Muscle layer of colon (tissue), 2 donors: Measurements from ENCODE around the gene HMX3.

ENCODE experiments used
- H3K27ac ChIP-seq: one replicate; pipeline ENCODE4 v1.7.0; 2013; ENCODE audit warnings: low read depth, mild to moderate bottlenecking, low read length, moderate library complexity
- H3K27me3 ChIP-seq, 2 donors: one replicate each; pipeline ENCODE4 v1.7.0; 2013; ENCODE audit warnings: low read length in 2 of 2, mild to moderate bottlenecking in 2 of 2; ENCODE audit not compliant: insufficient read depth in 2 of 2, control insufficient read depth in 1 of 2
- H3K36me3 ChIP-seq: one replicate; pipeline ENCODE4 v1.7.0; 2013; ENCODE audit warnings: mild to moderate bottlenecking, low read length; ENCODE audit not compliant: insufficient read depth
- H3K4me1 ChIP-seq: one replicate; pipeline ENCODE4 v1.7.0; 2013; ENCODE audit warnings: mild to moderate bottlenecking, low read length; ENCODE audit not compliant: insufficient read depth
- H3K4me3 ChIP-seq, 2 donors: one replicate each; pipeline ENCODE4 v1.7.0; 2013; ENCODE audit warnings: low read length in 2 of 2, low read depth in 1 of 2, mild to moderate bottlenecking in 1 of 2, moderate library complexity in 1 of 2
- H3K9ac ChIP-seq: one replicate; pipeline ENCODE4 v1.7.0; 2013; ENCODE audit warnings: low read length
- H3K9me3 ChIP-seq: one replicate; pipeline ENCODE4 v1.7.0; 2013; ENCODE audit warnings: mild to moderate bottlenecking, low read length
- donor health status: abdominal sarcoma.
- donor health status: Adenocarcinoma of cecum.

HMX3 gene

DNA sequence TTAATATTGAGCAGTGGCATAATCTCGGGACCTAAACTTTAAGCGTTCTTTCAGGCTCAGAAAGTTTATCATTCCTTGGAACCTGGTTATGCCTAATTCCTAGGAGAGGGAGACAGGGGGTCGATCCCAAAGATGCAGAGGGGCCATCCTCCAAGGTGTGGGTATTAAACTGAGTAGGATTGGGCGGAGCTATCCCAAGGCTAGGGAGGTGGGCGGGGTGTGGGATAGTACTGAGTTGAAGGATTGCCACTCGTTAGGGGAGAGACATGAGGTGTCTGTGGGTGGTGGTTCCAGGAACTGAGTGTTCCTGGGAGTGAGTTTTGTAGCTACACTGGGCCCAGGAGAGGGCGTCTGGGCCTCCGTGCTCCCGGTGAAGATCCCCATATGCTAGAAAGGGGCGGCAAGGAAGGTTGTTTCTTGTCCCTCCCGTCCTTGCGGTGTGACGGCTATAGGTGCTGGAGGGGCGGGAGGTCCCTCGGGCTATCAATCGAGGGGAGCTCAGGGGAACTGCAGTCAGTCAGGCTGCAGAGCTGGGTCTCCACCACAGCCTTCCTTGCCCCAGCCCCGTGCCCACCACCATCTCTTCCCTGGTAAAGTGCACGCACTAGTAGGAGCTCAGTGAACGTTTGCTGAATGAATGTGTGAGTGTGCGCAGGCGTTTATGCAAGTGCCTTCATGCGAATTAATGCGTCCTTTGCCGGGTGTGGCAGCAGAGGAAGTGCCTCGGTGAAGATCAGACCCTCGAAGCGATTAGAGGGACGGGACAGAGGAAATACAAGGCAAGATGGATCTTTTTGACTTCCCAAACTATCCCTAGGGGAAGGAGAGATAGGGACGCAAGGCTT, 9.1 kb downstream of the HMX3 start:
- Histone ChIP-seq H3K9me3 (no peaks in the 10 kb centered on the region), H3K9ac (no peak overlapping the region), H3K4me1 (peaks cover 3% of the 10 kb centered on the region), H3K27ac (no peak overlapping the region), H3K36me3 (no peaks in the 10 kb centered on the region), H3K4me3 (no peak overlapping the region), H3K27me3 (peaks cover 88 to 99% of the 10 kb centered on the region in 2 donors)

DNA sequence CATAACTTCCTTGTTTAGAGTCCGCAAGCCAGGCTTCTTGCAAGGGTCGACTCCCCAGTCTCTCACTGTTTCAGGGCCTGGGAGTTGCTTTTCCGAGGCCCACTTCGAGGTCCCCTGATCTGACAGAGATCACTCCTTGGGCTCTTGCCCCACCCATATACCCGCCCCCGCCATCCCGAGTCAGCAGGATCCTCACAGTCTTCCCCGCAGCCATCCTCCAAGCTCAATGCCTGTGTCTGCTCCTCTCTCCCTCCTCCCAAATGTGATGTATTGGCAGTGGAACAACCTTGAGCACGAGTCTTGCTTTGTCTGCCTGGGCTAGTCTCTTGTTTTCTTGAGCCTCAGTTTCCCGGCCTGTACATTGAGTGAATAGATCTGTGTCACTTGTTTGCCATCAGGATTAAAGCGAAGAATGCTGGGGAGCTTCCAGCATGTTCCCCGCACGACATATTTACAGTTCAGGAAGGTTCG, 9.8 kb downstream of the HMX3 start:
- Histone ChIP-seq H3K4me3 (no peak overlapping the region), H3K36me3 (no peaks in the 10 kb centered on the region), H3K4me1 (peaks cover 8% of the 10 kb centered on the region), H3K9ac (no peak overlapping the region), H3K9me3 (no peaks in the 10 kb centered on the region), H3K27me3 (peaks cover 88 to 99% of the 10 kb centered on the region in 2 donors), H3K27ac (no peak overlapping the region)

DNA sequence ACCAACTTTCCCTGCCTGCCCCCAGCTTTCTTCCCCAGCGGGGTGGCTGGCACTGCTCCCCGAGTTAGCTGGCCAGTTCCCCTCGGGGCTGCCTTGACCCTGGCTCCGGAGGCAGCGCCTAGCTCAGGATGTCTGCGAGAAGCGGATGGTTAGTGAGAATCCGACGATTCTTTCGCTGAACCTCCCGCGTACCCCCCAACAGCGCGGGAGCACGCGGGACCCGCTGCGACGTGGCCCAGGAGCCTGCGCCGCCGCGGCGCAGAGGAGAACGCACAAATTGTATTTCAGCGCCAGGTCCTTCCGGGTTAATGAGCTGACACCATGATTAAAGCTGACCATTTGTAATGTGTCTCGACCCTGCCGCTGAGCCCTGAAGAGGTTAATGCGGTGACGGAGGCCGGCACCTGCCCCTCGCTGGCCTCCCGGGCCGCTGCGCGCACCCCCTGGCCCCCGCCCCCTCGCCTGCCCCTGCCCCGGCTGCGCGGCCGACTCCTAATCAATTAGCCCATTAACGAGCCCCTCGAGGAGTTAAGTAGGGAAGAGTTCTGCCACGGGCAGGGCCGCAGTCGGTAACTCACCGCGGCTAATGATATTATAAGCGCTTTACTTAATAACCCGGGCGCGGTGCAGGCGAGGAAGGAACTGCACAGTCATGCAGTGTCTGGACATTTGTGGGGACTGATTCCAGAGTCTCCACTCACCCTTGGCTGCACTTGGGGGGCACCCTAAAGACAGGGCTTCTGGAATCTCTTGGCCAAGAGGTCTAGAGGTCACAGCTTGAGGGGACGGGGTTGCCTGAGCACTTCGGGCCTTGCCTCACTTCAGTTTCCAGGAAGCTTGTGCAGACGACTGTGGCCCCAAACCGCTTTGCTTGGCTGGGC, 10.5 kb downstream of the HMX3 start:
- Histone ChIP-seq H3K9ac (no peak overlapping the region), H3K27me3 (peaks cover 88 to 99% of the 10 kb centered on the region in 2 donors), H3K36me3 (no peaks in the 10 kb centered on the region), H3K9me3 (no peaks in the 10 kb centered on the region), H3K4me1 (peaks cover 8% of the 10 kb centered on the region), H3K27ac (no peak overlapping the region), H3K4me3 (no peak overlapping the region)

DNA sequence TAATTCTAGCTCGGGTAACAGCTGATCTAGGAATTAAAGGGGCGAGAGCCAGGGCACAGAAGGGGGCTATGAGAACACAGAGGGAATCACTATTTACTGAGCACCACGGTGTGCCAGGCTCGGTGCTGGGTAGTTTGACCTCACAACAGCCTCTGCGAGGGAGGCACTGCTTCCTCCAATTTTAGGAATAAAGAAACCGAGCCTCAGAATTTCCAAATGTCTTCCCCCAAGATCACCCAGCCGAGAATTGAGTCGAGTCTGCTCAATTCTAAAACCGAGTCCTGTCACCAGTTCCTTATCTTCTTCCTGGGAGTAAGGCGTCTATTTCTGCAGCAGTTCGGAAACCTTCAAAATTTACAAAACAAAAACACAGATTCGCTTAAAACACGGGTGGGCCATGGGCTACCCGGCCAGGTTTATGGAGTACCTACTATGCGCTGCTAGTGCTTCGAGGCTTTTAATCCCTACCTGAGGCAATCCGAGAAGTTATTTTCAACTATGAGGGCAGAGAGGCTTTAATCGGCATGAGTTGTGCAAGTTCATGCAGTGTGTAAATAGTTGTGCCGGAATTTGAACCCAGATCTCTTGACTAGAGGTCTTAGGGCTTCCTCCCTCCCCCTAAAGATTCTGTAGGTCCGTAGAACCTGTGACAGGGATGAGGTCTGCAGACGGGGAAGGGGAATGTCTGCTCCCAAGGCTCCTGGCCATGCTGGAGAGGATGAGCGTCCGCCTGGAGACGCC, 11.3 kb downstream of the HMX3 start:
- Histone ChIP-seq H3K4me1 (peaks cover 8% of the 10 kb centered on the region), H3K9ac (no peak overlapping the region), H3K27me3 (peaks cover 88 to 97% of the 10 kb centered on the region in 2 donors), H3K36me3 (no peaks in the 10 kb centered on the region), H3K27ac (no peak overlapping the region), H3K9me3 (no peaks in the 10 kb centered on the region), H3K4me3 (no peak overlapping the region)

DNA sequence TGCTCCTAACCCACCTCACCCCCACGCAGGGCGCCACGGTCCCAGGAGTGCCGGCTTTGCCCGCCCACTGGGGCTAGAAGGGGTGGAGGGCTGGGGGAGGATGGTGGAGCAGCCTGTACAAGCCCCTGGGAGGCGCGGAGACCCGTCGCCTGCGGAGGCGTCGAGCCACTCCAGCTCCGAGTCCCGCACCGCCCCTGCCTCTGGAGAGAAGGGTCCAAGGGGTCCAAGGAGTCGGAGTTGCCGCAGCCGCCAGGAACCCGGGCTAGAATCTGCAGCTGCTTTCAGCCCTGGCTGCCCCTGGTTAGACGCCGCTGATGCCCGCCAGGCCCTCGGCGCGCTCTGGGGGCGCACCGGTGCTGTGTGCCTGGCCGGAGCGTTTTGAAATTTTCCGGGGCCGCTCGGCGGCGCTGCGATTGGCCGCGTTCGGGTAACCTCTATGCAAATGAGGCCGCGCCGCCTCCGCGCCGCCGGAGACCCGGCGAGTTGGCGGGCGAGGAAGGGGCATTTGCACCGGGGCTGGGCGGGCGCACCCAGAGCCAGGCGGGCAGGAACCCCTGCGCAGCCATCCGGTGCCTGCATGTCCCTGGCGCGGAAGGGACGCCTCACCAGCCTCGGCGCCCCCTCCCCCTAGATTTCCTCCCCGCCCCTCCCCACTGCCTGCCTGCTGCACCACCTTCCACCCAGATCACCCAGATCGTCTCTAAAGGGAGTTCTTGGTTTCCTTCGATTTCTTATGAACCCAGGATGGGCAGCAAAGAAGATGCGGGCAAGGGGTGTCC, 12.1 kb downstream of the HMX3 start, which contains the start of gene HMX2:
HMX2 (plus strand) TSS at position 502 of the 779 bp plus-strand sequence; CDS start at position 745, 243 bp downstream.
- Histone ChIP-seq H3K9me3 (no peaks in the 10 kb centered on the region), H3K36me3 (no peaks in the 10 kb centered on the region), H3K4me3 (no peak within 1 kb of the TSS), H3K27me3 (peaks cover 89 to 97% of the 10 kb centered on the region in 2 donors), H3K4me1 (peaks cover 8% of the 10 kb centered on the region), H3K27ac (no peak within 1 kb of the TSS), H3K9ac (no peak within 1 kb of the TSS)

DNA sequence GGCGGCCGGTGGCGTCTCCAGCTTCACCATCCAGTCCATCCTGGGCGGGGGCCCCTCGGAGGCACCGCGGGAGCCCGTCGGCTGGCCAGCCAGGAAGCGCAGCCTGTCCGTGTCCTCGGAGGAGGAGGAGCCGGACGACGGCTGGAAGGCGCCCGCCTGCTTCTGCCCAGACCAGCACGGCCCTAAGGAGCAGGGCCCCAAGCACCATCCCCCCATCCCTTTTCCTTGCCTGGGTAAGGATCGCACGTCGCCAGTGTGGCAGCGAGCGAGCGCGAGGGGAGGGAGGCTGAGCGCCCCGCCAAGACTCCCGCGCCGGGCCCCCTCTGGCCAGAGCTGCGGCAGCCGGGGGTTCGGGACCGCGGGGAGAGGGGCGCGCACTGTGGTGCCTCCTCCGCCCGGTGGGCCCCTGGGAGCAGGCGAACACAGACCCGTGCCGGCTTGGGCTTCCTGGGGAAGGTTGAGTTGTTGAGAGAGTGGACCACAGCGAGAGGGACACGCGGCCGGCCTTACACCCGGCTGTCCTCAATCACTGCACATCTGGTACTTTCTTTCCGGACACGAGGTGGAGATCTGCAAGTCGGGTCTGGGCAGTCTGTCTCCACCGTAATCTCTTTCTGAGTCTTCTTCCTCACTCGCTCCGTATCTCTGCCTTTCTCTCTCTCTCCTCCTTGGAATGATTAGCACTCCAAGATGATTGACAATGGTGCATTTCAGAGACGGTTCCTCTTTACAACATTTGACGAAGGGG, 12.8 kb downstream of the HMX3 start:
- Histone ChIP-seq H3K9ac (no peak overlapping the region), H3K27ac (no peak overlapping the region), H3K4me1 (peaks cover 11% of the 10 kb centered on the region), H3K4me3 (no peak overlapping the region), H3K9me3 (no peaks in the 10 kb centered on the region), H3K27me3 (peaks cover 88 to 97% of the 10 kb centered on the region in 2 donors), H3K36me3 (no peaks in the 10 kb centered on the region)

DNA sequence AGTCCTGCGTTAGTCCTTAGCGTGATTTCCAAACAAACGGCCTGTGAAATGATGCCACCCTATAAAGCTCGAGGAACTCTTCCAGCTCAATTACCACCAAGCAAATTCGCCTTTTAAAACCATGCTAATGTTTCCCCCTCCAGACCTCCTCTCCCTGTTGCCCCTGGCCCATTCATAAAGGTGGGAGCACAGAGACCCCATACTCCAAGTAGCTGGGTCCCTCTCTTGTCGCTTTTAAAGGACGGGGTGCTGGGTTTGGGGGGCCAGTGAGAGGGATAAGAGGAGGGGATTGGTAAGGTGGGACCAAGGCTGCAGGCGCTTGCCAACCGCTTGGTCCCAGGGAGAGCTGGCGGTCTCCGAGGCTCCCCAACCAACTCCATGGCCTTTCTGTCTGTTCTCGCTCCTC, 13.4 kb downstream of the HMX3 start:
- Histone ChIP-seq H3K4me1 (peaks cover 14% of the 10 kb centered on the region), H3K9me3 (no peaks in the 10 kb centered on the region), H3K9ac (no peak overlapping the region), H3K27me3 (peaks cover 84 to 92% of the 10 kb centered on the region in 2 donors), H3K27ac (no peak overlapping the region), H3K4me3 (no peak overlapping the region), H3K36me3 (no peaks in the 10 kb centered on the region)

DNA sequence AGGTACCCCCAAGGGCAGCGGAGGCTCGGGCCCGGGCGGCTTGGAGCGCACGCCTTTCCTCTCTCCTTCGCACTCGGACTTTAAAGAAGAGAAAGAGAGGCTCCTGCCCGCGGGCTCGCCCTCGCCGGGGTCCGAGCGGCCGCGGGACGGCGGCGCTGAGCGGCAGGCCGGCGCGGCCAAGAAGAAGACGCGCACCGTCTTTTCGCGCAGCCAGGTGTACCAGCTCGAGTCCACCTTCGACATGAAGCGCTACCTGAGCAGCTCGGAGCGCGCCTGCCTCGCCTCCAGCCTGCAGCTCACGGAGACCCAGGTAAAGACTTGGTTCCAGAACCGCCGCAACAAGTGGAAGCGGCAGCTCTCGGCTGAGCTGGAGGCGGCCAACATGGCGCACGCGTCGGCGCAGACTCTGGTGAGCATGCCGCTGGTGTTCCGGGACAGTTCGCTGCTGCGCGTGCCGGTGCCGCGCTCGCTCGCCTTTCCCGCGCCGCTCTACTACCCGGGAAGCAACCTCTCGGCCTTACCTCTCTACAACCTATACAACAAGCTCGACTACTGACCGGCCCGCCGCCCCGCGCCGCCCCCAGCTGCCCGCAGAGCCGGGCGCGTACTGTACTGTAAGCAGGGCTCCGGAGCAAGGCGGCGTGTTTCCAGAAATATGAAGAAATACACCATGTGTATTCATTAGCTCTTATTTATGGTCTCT, 13.9 kb downstream of the HMX3 start:
- H3K27ac ChIP-seq, result no peak overlapping the region
- H3K27me3 ChIP-seq, result peaks cover 79 to 87% of the 10 kb centered on the region in 2 donors
- H3K4me1 ChIP-seq, result peaks cover 14% of the 10 kb centered on the region
- no peak overlapping the region for H3K9ac ChIP-seq
- no peaks in the 10 kb centered on the region for H3K36me3 ChIP-seq
- no peaks in the 10 kb centered on the region for H3K9me3 ChIP-seq
- H3K4me3 ChIP-seq, result peak overlapping the region; percentile 18 to 38

DNA sequence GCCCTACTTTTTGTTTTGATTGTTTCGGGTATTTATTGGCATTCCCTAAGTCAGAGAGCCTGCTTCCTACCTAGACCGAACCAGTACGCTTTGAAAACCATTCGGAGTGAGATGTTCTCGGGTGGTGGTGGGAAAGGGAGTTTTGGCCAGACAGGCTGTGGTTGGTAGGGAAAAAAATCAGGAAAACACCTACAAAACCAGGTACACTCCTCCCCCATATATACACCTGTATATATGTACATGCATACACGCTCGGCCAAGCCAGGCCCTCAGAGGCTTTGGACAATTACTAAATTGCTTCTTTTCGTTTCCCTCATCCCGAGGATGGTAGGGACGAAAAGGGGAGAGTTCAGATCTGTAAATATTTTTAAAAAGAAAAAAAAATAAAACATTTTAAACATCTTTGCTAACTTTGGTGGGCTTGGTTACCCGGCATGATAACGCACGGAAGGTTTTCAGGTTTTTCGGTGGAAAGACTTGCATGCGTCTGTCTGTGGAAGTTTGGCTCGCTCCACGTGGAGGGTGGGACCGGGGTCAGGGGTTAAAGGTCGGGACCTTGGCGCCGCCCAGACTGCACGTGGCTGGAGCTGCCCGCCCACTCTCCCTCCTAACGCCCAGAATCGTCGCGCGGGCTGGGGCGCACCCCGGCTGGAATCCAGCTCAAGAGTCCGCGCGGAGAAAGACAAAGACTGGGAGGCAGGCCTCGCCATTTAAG, 14.7 kb downstream of the HMX3 start:
- Histone ChIP-seq H3K36me3 (no peaks in the 10 kb centered on the region), H3K4me3 (peak overlapping the region; percentile 18 to 38), H3K9ac (no peak overlapping the region), H3K9me3 (no peaks in the 10 kb centered on the region), H3K27ac (no peak overlapping the region), H3K27me3 (peaks cover 72 to 80% of the 10 kb centered on the region in 2 donors), H3K4me1 (peaks cover 19% of the 10 kb centered on the region)
